ENCODE results near the gene POP4.
"Not testable (repeated sequence)": the region's sequence is repeated elsewhere in the genome, so short reads cannot be mapped to it uniquely, and the experiment has no call there.

DNA sequence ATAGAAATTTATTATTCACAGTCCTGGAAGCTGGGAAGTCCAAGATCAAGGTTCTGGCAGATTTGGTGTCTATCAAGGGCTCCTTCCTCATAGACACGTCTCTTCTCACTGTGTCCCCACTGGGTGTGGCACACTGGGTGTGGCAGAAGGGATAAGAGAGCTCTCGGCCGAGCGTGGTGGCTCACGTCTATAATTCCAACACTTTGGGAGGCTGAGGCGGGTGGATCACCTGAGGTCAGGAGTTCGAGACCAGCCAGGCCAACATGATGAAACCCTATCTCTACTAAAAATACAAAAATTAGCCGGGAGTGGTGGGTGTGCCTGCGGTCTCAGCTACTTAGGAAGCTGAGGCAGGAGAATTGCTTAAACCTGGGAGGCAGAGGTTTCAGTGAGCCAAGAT, 20.7 kb downstream of the POP4 start:
- TF ChIP-seq CTCF, POLR2A (IDR thresholded peaks at IDR 0.05): not testable (repeated sequence)

Measured in thyroid gland (tissue), 4 donors.